HG02885 (cell line): ENCODE results near the gene SDF4.

ENCODE experiments used
- ATAC-seq: cut with Tn5 transposase; IDR thresholded peaks from one replicate; pipeline ENCODE4 v1.9.1; 2021; ENCODE audit warnings: mild to moderate bottlenecking; ENCODE audit not compliant: unreplicated experiment, poor library complexity

The SDF4 gene

DNA sequence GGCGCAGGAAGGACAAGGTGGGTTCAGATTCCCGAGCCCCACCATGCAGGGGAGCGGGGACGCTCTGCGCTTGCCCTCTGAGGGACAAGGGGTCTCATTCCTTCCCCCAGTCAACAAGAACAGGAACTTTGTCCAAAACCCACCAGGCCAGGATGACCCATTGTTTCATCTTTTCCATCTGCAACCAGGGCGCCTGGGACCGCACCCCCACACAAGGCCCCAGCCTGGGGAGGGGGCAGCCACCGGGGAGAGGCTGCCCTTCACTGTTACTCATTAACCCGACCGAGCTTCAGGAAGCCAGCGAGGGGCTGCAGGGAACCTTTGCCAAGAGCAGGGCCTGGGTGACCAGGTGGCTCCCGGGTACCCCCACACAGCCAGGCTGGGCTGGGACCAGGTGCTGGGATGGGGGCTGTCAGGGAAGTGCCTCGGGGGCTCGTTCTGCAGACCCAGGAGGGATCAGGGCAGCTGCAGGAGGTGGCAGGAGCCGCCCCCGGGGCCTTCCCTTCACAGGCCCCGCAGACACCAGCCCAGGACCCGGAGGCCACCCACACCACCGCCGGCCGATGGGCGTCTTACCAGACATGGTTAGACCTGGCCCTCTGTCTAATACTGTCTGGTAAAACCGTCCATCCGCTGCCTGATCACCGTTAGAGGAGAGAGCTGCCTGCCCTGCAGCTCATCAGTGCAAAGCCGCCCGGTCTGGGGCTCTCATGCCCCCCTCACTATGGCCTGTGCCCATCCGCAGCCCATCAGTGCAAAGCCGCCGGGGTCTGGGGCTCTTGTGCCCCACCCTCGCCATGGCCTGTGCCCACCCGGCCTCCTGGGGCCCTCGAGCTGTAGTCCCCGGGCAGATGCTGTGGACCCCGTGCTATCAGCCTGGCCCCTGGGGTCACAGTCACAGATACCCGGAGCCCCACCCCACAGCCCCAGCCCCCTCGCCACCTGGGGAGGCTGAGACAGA, 63.1 kb downstream of the SDF4 start:
- no peak for ATAC-seq

GRCh38 chr1:1167841-1168450, 63.9 kb downstream of the SDF4 start:
- no peak for ATAC-seq

- ATAC-seq = no peak
Observed at GRCh38 chr1:1167398-1167821, 64.4 kb downstream of the SDF4 start.
